GM23338 (cell line): ENCODE measurements around the gene RNASE3. TPM values are rescaled to one million over a fixed set of nuclear protein-coding genes. Genes with fewer than 3 reads are reported as not detected.

ENCODE experiments used
- ATAC-seq: fragments of 200-7000 bp; cut with Tn5 transposase; 3 replicates; pipeline ENCODE4 v1.9.1; 2020
- DNase-seq: peaks from one replicate; pipeline ENCODE4 v3.0.0-alpha.2; 2015; ENCODE audit warnings: low spot score
- H2AFZ ChIP-seq: fragments of 200-600 bp; sonication (generic); 2 replicates; pipeline ENCODE4 v1.8.0; 2016; ENCODE audit warnings: antibody characterized with exemption, mild to moderate bottlenecking, moderate library complexity
- H3F3A ChIP-seq: fragments of 200-600 bp; sonication (generic); replicated peaks from 2 replicates; pipeline ENCODE4 v1.8.0; 2017; ENCODE audit warnings: antibody characterized with exemption, mixed run types, low read depth
- H3K27ac ChIP-seq: fragments of 200-600 bp; sonication (generic); 2 replicates; pipeline ENCODE4 v1.6.1; 2016; ENCODE audit warnings: low read depth
- H3K27me3 ChIP-seq: fragments of 200-600 bp; sonication (generic); 2 replicates; pipeline ENCODE4 v1.8.0; 2016; ENCODE audit warnings: mild to moderate bottlenecking, mixed run types, moderate library complexity; ENCODE audit not compliant: insufficient read depth
- H3K36me3 ChIP-seq: fragments of 200-600 bp; sonication (generic); 2 replicates; pipeline ENCODE4 v1.8.0; 2016; ENCODE audit warnings: mild to moderate bottlenecking; ENCODE audit not compliant: insufficient read depth
- H3K4me1 ChIP-seq: fragments of 200-600 bp; sonication (generic); 2 replicates; pipeline ENCODE4 v1.8.0; 2016; ENCODE audit warnings: mild to moderate bottlenecking, moderate library complexity; ENCODE audit not compliant: insufficient read depth
- H3K4me2 ChIP-seq: fragments of 200-600 bp; sonication (generic); 2 replicates; pipeline ENCODE4 v1.7.1; 2017; ENCODE audit warnings: mixed run types
- H3K4me3 ChIP-seq: fragments of 200-600 bp; sonication (generic); 2 replicates; pipeline ENCODE4 v1.6.1; 2016; ENCODE audit warnings: mixed run types
- H3K79me2 ChIP-seq: fragments of 200-600 bp; sonication (generic); replicated peaks from 2 replicates; pipeline ENCODE4 v1.8.0; 2017; ENCODE audit warnings: mild to moderate bottlenecking; ENCODE audit not compliant: insufficient read depth
- H3K9me2 ChIP-seq: fragments of 200-600 bp; sonication (generic); 2 replicates; pipeline ENCODE4 v1.8.0; 2017; ENCODE audit not compliant: insufficient read depth
- H4K20me1 ChIP-seq: fragments of 200-600 bp; sonication (generic); replicated peaks from 2 replicates; pipeline ENCODE4 v1.8.0; 2017; ENCODE audit warnings: mild to moderate bottlenecking; ENCODE audit not compliant: insufficient read depth
- H3K27ac Mint-ChIP-seq: 2 replicates; pipeline ENCODE4 v1.8.0; 2020; ENCODE audit warnings: inconsistent platforms, mild to moderate bottlenecking, moderate library complexity, mixed read lengths
- H3K27me3 Mint-ChIP-seq: 3 replicates; pipeline ENCODE4 v1.8.0; 2022; ENCODE audit warnings: low read depth, mild to moderate bottlenecking, moderate library complexity, mixed read lengths, inconsistent platforms; ENCODE audit not compliant: insufficient read depth, poor library complexity
- H3K36me3 Mint-ChIP-seq: 3 replicates; pipeline ENCODE4 v1.8.0; 2021; ENCODE audit warnings: low read depth, mild to moderate bottlenecking, inconsistent platforms, moderate library complexity, mixed read lengths
- H3K4me1 Mint-ChIP-seq: 3 replicates; pipeline ENCODE4 v1.8.0; 2020; ENCODE audit warnings: mild to moderate bottlenecking, inconsistent platforms, mixed read lengths
- H3K4me3 Mint-ChIP-seq: 3 replicates; pipeline ENCODE4 v1.8.0; 2021; ENCODE audit warnings: moderate library complexity, mild to moderate bottlenecking, inconsistent platforms, mixed read lengths
- H3K9me3 Mint-ChIP-seq: 3 replicates; pipeline ENCODE4 v1.8.0; 2020; ENCODE audit warnings: moderate library complexity, mild to moderate bottlenecking, inconsistent platforms, mixed read lengths
- CTCF ChIP-seq, 2 experiments: fragments of 200-600 bp in 1 of 2; sonication (generic) in 1 of 2; conservative IDR thresholded peaks; 2 replicates each; pipeline versions ENCODE4 v1.5.1 to v1.6.1; 2016 to 2017; ENCODE audit warnings: antibody characterized with exemption in 2 of 2, low read depth in 2 of 2, mild to moderate bottlenecking in 2 of 2, moderate library complexity in 1 of 2
- ETS1 ChIP-seq: IDR thresholded peaks from 2 replicates; pipeline ENCODE4 v1.6.1; 2016; ENCODE audit warnings: antibody characterized with exemption
- EZH2 ChIP-seq: fragments of 200-600 bp; sonication (generic); IDR thresholded peaks from one replicate; pipeline ENCODE4 v1.8.0; 2017; ENCODE audit warnings: antibody characterized with exemption, mild to moderate bottlenecking, low read depth; ENCODE audit not compliant: unreplicated experiment
- EZH2phosphoT487 ChIP-seq: fragments of 200-600 bp; sonication (generic); IDR thresholded peaks from one replicate; pipeline ENCODE4 v1.8.1; 2018; ENCODE audit warnings: antibody characterized with exemption; ENCODE audit not compliant: unreplicated experiment
- JUNB ChIP-seq: IDR thresholded peaks from one replicate; pipeline ENCODE4 v1.6.1; 2016; ENCODE audit warnings: antibody characterized with exemption; ENCODE audit not compliant: unreplicated experiment
- POLR2AphosphoS5 ChIP-seq: IDR thresholded peaks from 2 replicates; pipeline ENCODE4 v1.6.1; 2016; ENCODE audit warnings: antibody characterized with exemption, low read depth
- REST ChIP-seq: IDR thresholded peaks from one replicate; pipeline ENCODE4 v1.6.1; 2018; ENCODE audit warnings: antibody characterized with exemption; ENCODE audit not compliant: unreplicated experiment
- ZNF114 ChIP-seq: fragments of 250-450 bp; sonication (Bioruptor Pico); IDR thresholded peaks from 2 replicates; pipeline ENCODE4 v1.5.0; 2020; ENCODE audit warnings: mild to moderate bottlenecking, moderate library complexity
- ZNF331 ChIP-seq: fragments of 250-450 bp; sonication (Bioruptor Pico); IDR thresholded peaks from 2 replicates; pipeline ENCODE4 v1.5.0; 2020; ENCODE audit warnings: low read depth, mild to moderate bottlenecking, moderate library complexity
- ZNF462 ChIP-seq: fragments of 250-450 bp; sonication (Bioruptor Pico); IDR thresholded peaks from 2 replicates; pipeline ENCODE4 v1.5.0; 2020; ENCODE audit warnings: mild to moderate bottlenecking, moderate library complexity
- polyA plus RNA-seq: library from polyadenylated mRNA; unstranded; fragments of >200 nt; fragmentation: Nextera tagmentation; extraction: Ambion mirVana; gene quantifications from 2 replicates; pipeline ENCODE4 v1.2.1, GENCODE V29; 2016
- total RNA-seq: library from RNA; depleted of rRNA; stranded (reverse); fragments of >200 nt; shearing (Covaris generic); gene quantifications from 2 replicates; pipeline ENCODE4 v1.2.3, GENCODE V29; 2014

The RNASE3 gene
- total and polyA plus RNA-seq, 2 experiments from 2014 or later: not detected

GRCh38 chr14:20877016-20877415 lies 14.2 kb upstream of the RNASE3 start:
- Histone ChIP-seq H4K20me1 (no peaks in the 10 kb centered on the region), H3K27ac (no peak overlapping the region), H2AFZ (no peak overlapping the region), H3F3A (no peaks in the 10 kb centered on the region), H3K4me1 (no peaks in the 10 kb centered on the region), H3K9me2 (0 out of 2 replicates have a peak, but pooled peaks cover 4% of the 10 kb centered on the region), H3K4me2 (no peak overlapping the region), H3K36me3 (no peaks in the 10 kb centered on the region), H3K4me3 (no peak overlapping the region), H3K27me3 (no peaks in the 10 kb centered on the region), H3K79me2 (no peaks in the 10 kb centered on the region)
- no peak overlapping the region for H3K27ac Mint-ChIP-seq
- ATAC-seq (no peak), DNase-seq (no peak)
- no peak overlapping the region for H3K4me3 Mint-ChIP-seq
- peaks cover 3% of the 10 kb centered on the region; the same call in 2 of the 3 replicates for H3K36me3 Mint-ChIP-seq
- peaks cover 16% of the 10 kb centered on the region for H3K9me3 Mint-ChIP-seq
- H3K4me1 Mint-ChIP-seq: peaks cover 12% of the 10 kb centered on the region; the same call in 2 of the 3 replicates
- no peak for TF ChIP-seq POLR2AphosphoS5
- TF ChIP-seq ZNF331: no peak
- TF ChIP-seq CTCF (conservative IDR thresholded peaks at IDR 0.05; ENCODE audit: low read depth in 2 of 2): no peak
- TF ChIP-seq EZH2: no peak
- no peak for TF ChIP-seq ETS1
- no peak for TF ChIP-seq ZNF114 (CRISPR knock-in tag)
- TF ChIP-seq JUNB: no peak
- TF ChIP-seq REST: no peak
- no peak for TF ChIP-seq ZNF462 (CRISPR knock-in tag)
- no peak for TF ChIP-seq EZH2phosphoT487
- H3K27me3 Mint-ChIP-seq: peaks cover 4% of the 10 kb centered on the region
